IMR-90 (cell line): ENCODE results near the gene CLEC19A. TPM values are rescaled to one million over a fixed set of nuclear protein-coding genes. Genes with fewer than 3 reads are reported as not detected.

Experiments
- ATAC-seq: fragments of 200-7000 bp; cut with Tn5 transposase; 2 replicates; pipeline ENCODE4 v1.9.1; 2020; ENCODE audit warnings: low read depth, mild to moderate bottlenecking, moderate library complexity
- BruUV-seq: library from RNA; stranded (reverse); fragments of 400-500 nt; replicated peaks from 2 replicates; lab custom pipeline; 2021; lab: Mats Ljungman, UMichigan
- CTCF ChIA-PET: fragments of 300-600 bp; formaldehyde crosslinking; extraction: SDS; loops from one replicate; lab custom pipeline; 2021; ENCODE audit warnings: antibody characterized with exemption; lab: Yijun Ruan, JAX
- POLR2A ChIA-PET: fragments of 300-600 bp; sonication (Branson Sonifier 250); formaldehyde crosslinking; loops from one replicate; lab custom pipeline; 2022; ENCODE audit warnings: antibody characterized with exemption; ENCODE audit not compliant: unreplicated experiment; lab: Charles Lee
- DNase-seq: peaks from one replicate; pipeline ENCODE4 v3.0.0; 2013
- H2AFZ ChIP-seq: replicated peaks from 2 replicates; pipeline ENCODE3; 2013; ENCODE audit warnings: low read length, mild to moderate bottlenecking; ENCODE audit not compliant: poor library complexity
- H2AK5ac ChIP-seq: 2 replicates; pipeline ENCODE4 v1.6.1; 2013; ENCODE audit warnings: low read depth, low read length, inconsistent platforms
- H2AK9ac ChIP-seq: replicated peaks from 2 replicates; pipeline ENCODE3; 2013; ENCODE audit warnings: mild to moderate bottlenecking, low read depth, low read length, moderate library complexity; ENCODE audit not compliant: poor library complexity
- H2BK120ac ChIP-seq: 2 replicates; pipeline ENCODE4 v1.6.1; 2013; ENCODE audit warnings: low read depth, low read length, inconsistent platforms
- H2BK15ac ChIP-seq: 3 replicates; pipeline ENCODE4 v1.6.1; 2013; ENCODE audit warnings: low read depth, low read length, inconsistent platforms
- H2BK20ac ChIP-seq: 2 replicates; pipeline ENCODE4 v1.6.1; 2013; ENCODE audit warnings: low read depth, mild to moderate bottlenecking, inconsistent platforms, low read length, moderate library complexity
- H2BK5ac ChIP-seq: 2 replicates; pipeline ENCODE4 v1.6.1; 2013; ENCODE audit warnings: mild to moderate bottlenecking, low read depth, low read length, inconsistent platforms; ENCODE audit not compliant: poor library complexity, severe bottlenecking
- H3K14ac ChIP-seq: replicated peaks from 2 replicates; pipeline ENCODE4 v1.6.1; 2013; ENCODE audit warnings: low read depth, low read length, inconsistent platforms
- H3K18ac ChIP-seq: 2 replicates; pipeline ENCODE4 v1.6.1; 2013; ENCODE audit warnings: low read depth, low read length, control low read depth
- H3K23ac ChIP-seq: 2 replicates; pipeline ENCODE4 v1.6.1; 2013; ENCODE audit warnings: low read depth, low read length, inconsistent platforms
- H3K27ac ChIP-seq: 2 replicates; pipeline ENCODE4 v1.5.1; 2013; ENCODE audit warnings: mild to moderate bottlenecking, control low read depth, low read length; ENCODE audit not compliant: insufficient read depth
- H3K27me3 ChIP-seq: 2 replicates; pipeline ENCODE4 v1.6.1; 2013; ENCODE audit warnings: low read length; ENCODE audit not compliant: control insufficient read depth, insufficient read depth
- H3K36me3 ChIP-seq: 2 replicates; pipeline ENCODE4 v1.6.1; 2013; ENCODE audit warnings: low read length, mixed read lengths; ENCODE audit not compliant: control insufficient read depth, insufficient read depth
- H3K4ac ChIP-seq: 2 replicates; pipeline ENCODE4 v1.6.1; 2013; ENCODE audit warnings: low read depth, low read length, inconsistent platforms
- H3K4me1 ChIP-seq: 2 replicates; pipeline ENCODE4 v1.6.1; 2013; ENCODE audit warnings: low read length, mixed read lengths; ENCODE audit not compliant: control insufficient read depth, insufficient read depth
- H3K4me2 ChIP-seq: 2 replicates; pipeline ENCODE4 v1.6.1; 2013; ENCODE audit warnings: low read depth, mild to moderate bottlenecking, control low read depth, low read length, moderate library complexity
- H3K4me3 ChIP-seq: 2 replicates; pipeline ENCODE4 v1.5.1; 2013; ENCODE audit warnings: low read depth, mild to moderate bottlenecking, control low read depth, low read length, moderate library complexity; ENCODE audit not compliant: insufficient read depth
- H3K56ac ChIP-seq: 2 replicates; pipeline ENCODE4 v1.6.1; 2013; ENCODE audit warnings: low read length, inconsistent platforms; ENCODE audit not compliant: insufficient read depth; ENCODE audit errors: extremely low read depth
- H3K79me1 ChIP-seq, 2 experiments: 2 replicates each; pipeline ENCODE4 v1.6.1; 2013; ENCODE audit warnings: low read length in 2 of 2, inconsistent platforms in 1 of 2, low read depth in 1 of 2
- H3K9ac ChIP-seq: 2 replicates; pipeline ENCODE4 v1.6.1; 2013; ENCODE audit warnings: low read depth, low read length, control low read depth
- H3K9me1 ChIP-seq: 2 replicates; pipeline ENCODE4 v1.6.1; 2013; ENCODE audit warnings: low read length, inconsistent platforms; ENCODE audit not compliant: insufficient read depth
- H3K9me3 ChIP-seq: 2 replicates; pipeline ENCODE4 v1.6.1; 2013; ENCODE audit warnings: low read length; ENCODE audit not compliant: control insufficient read depth, insufficient read depth
- H4K20me1 ChIP-seq: 2 replicates; pipeline ENCODE4 v1.6.1; 2013; ENCODE audit warnings: low read length, inconsistent platforms; ENCODE audit not compliant: insufficient read depth
- H4K5ac ChIP-seq: 2 replicates; pipeline ENCODE4 v1.6.1; 2013; ENCODE audit warnings: mild to moderate bottlenecking, low read depth, low read length, control low read depth
- H4K8ac ChIP-seq, 2 experiments: 2 replicates each; pipeline ENCODE4 v1.6.1; 2013; ENCODE audit warnings: low read depth in 2 of 2, low read length in 2 of 2, control low read depth in 1 of 2, inconsistent platforms in 1 of 2
- H4K91ac ChIP-seq: 2 replicates; pipeline ENCODE4 v1.6.1; 2013; ENCODE audit warnings: low read depth, low read length, inconsistent platforms; ENCODE audit not compliant: insufficient read depth
- BHLHE40 ChIP-seq: fragments of 150-350 bp; IDR thresholded peaks from 2 replicates; pipeline ENCODE4 v1.6.1; 2016; ENCODE audit warnings: mild to moderate bottlenecking, low read depth, low read length
- CEBPB ChIP-seq: IDR thresholded peaks from 2 replicates; pipeline ENCODE4 v1.6.1; 2012; ENCODE audit warnings: low read depth, low read length, improper control_type of control experiment
- CHD1 ChIP-seq: IDR thresholded peaks from 2 replicates; pipeline ENCODE4 v1.6.1; 2012; ENCODE audit warnings: low read depth, low read length, improper control_type of control experiment
- FOS ChIP-seq: fragments of 150-350 bp; IDR thresholded peaks from 2 replicates; pipeline ENCODE4 v1.6.1; 2016; ENCODE audit warnings: low read depth, low read length
- MAFK ChIP-seq: IDR thresholded peaks from 2 replicates; pipeline ENCODE4 v1.6.1; 2012; ENCODE audit warnings: low read depth, low read length, improper control_type of control experiment
- MAZ ChIP-seq: IDR thresholded peaks from 2 replicates; pipeline ENCODE4 v1.6.1; 2012; ENCODE audit warnings: low read depth, mild to moderate bottlenecking, low read length, improper control_type of control experiment, moderate library complexity, borderline replicate concordance
- MXI1 ChIP-seq: IDR thresholded peaks from 2 replicates; pipeline ENCODE4 v1.6.1; 2012; ENCODE audit warnings: low read depth, mild to moderate bottlenecking, low read length, moderate library complexity, borderline replicate concordance
- NFE2L2 ChIP-seq: fragments of 150-350 bp; IDR thresholded peaks from 2 replicates; pipeline ENCODE4 v1.6.1; 2016; ENCODE audit warnings: low read depth, mild to moderate bottlenecking, low read length
- POLR2A ChIP-seq: IDR thresholded peaks from 2 replicates; pipeline ENCODE4 v1.6.1; 2012; ENCODE audit warnings: mild to moderate bottlenecking, low read depth, low read length
- RAD21 ChIP-seq: IDR thresholded peaks from 2 replicates; pipeline ENCODE4 v1.6.1; 2012; ENCODE audit warnings: low read length, improper control_type of control experiment
- RCOR1 ChIP-seq: IDR thresholded peaks from 2 replicates; pipeline ENCODE4 v1.6.1; 2012; ENCODE audit warnings: mild to moderate bottlenecking, low read length, improper control_type of control experiment; ENCODE audit not compliant: insufficient replicate concordance
- RFX5 ChIP-seq: IDR thresholded peaks from 2 replicates; pipeline ENCODE4 v1.8.0; 2012; ENCODE audit warnings: low read depth, mild to moderate bottlenecking, low read length, moderate library complexity
- SMC3 ChIP-seq: fragments of 150-350 bp; IDR thresholded peaks from 2 replicates; pipeline ENCODE4 v1.6.1; 2016; ENCODE audit warnings: low read depth, mild to moderate bottlenecking, antibody characterized with exemption, low read length, moderate library complexity
- USF2 ChIP-seq: fragments of 150-350 bp; IDR thresholded peaks from 2 replicates; pipeline ENCODE4 v1.6.1; 2017; ENCODE audit warnings: mild to moderate bottlenecking, antibody characterized with exemption, low read length, low read depth
- WGBS, 2 experiments: methylation state at CpG; one replicate each; pipeline versions ENCODE4 v1.1.5 to v1.1.7; 2013; ENCODE audit warnings: missing lambda C conversion rate in 2 of 2; ENCODE audit not compliant: insufficient read length in 1 of 2; ENCODE audit errors: extremely low coverage in 2 of 2; 5-methylcytosine and 5-hydroxymethylcytosine counted together
- dilution Hi-C: fragments of 300-500 bp; cut with HindIII; formaldehyde crosslinking; loops from one replicate; pipeline ENCODE4 v1.14.3; 2018; ENCODE audit warnings: low sequenced_read_pairs; ENCODE audit not compliant: unreplicated experiment
- in situ Hi-C: fragments of 300-500 bp; cut with MboI; formaldehyde crosslinking; loops from 3 replicates; pipeline ENCODE4 v1.14.3; 2019; ENCODE audit warnings: low sequenced_read_pairs, inconsistent platforms, mixed read lengths
- intact Hi-C: fragments of 100-400 bp; cut with micrococcal nuclease; formaldehyde crosslinking; loops from 2 replicates; pipeline ENCODE4 v1.10.0; 2022
- polyA plus RNA-seq, 3 experiments: library from polyadenylated mRNA; depleted of rRNA; stranded (reverse); fragments of >200 nt; gene quantifications; 2 replicates each; pipeline ENCODE4 v1.2.3, GENCODE V29; 2012; ENCODE audit warnings: low replicate concordance in 1 of 3
- total RNA-seq: library from RNA; depleted of rRNA; stranded (reverse); fragments of >200 nt; gene quantifications from 2 replicates; pipeline ENCODE4 v1.2.3, GENCODE V29; 2012
- TF ChIP-seq, protein P1 (sequence below): fragments of 150-350 bp; IDR thresholded peaks from 2 replicates; pipeline ENCODE4 v1.6.1; 2016; ENCODE audit warnings: low read depth, mild to moderate bottlenecking, low read length, moderate library complexity, borderline replicate concordance
- TF ChIP-seq, protein P2 (sequence below): conservative IDR thresholded peaks from 2 replicates; pipeline ENCODE4 v1.5.1; 2012; ENCODE audit warnings: mild to moderate bottlenecking, low read depth, low read length, improper control_type of control experiment

CLEC19A gene
- total and polyA plus RNA-seq, 2 of the 4 experiments (the other 2 are of a cell fraction): not detected

- H2BK5ac ChIP-seq: no peak overlapping the region
- no peak overlapping the region for H2BK120ac ChIP-seq
- no peak overlapping the region for H3K4me3 ChIP-seq
- H2BK20ac ChIP-seq: no peak overlapping the region
- H3K79me1 ChIP-seq: no peaks in the 10 kb centered on the region
- no peaks in the 10 kb centered on the region for H3K27me3 ChIP-seq
- no peak overlapping the region for H3K27ac ChIP-seq
- H2BK15ac ChIP-seq: no peak overlapping the region
- H3K9me1 ChIP-seq: no peaks in the 10 kb centered on the region
- intact Hi-C loops (no loop called here), in situ Hi-C loops (no loop called here), dilution Hi-C loops (no loop called here)
- H4K5ac ChIP-seq: no peak overlapping the region
- ATAC-seq (no peak), DNase-seq (no peak)
- H3K4me1 ChIP-seq: no peaks in the 10 kb centered on the region
- H4K91ac ChIP-seq: no peak overlapping the region
- H2AK5ac ChIP-seq: no peak overlapping the region
- H3K36me3 ChIP-seq: no peaks in the 10 kb centered on the region
- no peak overlapping the region for H3K56ac ChIP-seq
- no CpG with 5 or more reads among the region's 1 CpG for WGBS, 2 experiments
- no peaks in the 10 kb centered on the region for H4K20me1 ChIP-seq
- no peak overlapping the region for H3K9ac ChIP-seq
- POLR2A ChIA-PET: no interaction called here
- H4K8ac ChIP-seq: no peak overlapping the region
- H2AK9ac ChIP-seq: no peak overlapping the region
- no peak overlapping the region for H3K4me2 ChIP-seq
- H3K18ac ChIP-seq: no peak overlapping the region
- no peak overlapping the region for H3K14ac ChIP-seq
- CTCF ChIA-PET: interaction anchor here (0.6 kb wide), 1 partner anchor 177 kb away, joined by 3 read pairs; no protein-coding TSS in a partner anchor
- TF ChIP-seq POLR2A (no peak), MXI1 (no peak), RAD21 (no peak), RCOR1 (no peak), RFX5 (no peak), MAFK (no peak), USF2 (no peak), CHD1 (no peak), BHLHE40 (no peak), NFE2L2 (no peak), MAZ (no peak), SMC3 (no peak), FOS (no peak), CEBPB (no peak)
- TF ChIP-seq, protein P1, sequence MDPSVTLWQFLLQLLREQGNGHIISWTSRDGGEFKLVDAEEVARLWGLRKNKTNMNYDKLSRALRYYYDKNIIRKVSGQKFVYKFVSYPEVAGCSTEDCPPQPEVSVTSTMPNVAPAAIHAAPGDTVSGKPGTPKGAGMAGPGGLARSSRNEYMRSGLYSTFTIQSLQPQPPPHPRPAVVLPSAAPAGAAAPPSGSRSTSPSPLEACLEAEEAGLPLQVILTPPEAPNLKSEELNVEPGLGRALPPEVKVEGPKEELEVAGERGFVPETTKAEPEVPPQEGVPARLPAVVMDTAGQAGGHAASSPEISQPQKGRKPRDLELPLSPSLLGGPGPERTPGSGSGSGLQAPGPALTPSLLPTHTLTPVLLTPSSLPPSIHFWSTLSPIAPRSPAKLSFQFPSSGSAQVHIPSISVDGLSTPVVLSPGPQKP: no peak
- TF ChIP-seq, protein P2, sequence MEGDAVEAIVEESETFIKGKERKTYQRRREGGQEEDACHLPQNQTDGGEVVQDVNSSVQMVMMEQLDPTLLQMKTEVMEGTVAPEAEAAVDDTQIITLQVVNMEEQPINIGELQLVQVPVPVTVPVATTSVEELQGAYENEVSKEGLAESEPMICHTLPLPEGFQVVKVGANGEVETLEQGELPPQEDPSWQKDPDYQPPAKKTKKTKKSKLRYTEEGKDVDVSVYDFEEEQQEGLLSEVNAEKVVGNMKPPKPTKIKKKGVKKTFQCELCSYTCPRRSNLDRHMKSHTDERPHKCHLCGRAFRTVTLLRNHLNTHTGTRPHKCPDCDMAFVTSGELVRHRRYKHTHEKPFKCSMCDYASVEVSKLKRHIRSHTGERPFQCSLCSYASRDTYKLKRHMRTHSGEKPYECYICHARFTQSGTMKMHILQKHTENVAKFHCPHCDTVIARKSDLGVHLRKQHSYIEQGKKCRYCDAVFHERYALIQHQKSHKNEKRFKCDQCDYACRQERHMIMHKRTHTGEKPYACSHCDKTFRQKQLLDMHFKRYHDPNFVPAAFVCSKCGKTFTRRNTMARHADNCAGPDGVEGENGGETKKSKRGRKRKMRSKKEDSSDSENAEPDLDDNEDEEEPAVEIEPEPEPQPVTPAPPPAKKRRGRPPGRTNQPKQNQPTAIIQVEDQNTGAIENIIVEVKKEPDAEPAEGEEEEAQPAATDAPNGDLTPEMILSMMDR: no peak
- no peak overlapping the region for H2AFZ ChIP-seq
- no peak overlapping the region for H3K4ac ChIP-seq
- H3K9me3 ChIP-seq: no peaks in the 10 kb centered on the region
- BruUV-seq: no TSS peak
- H3K23ac ChIP-seq: no peak overlapping the region
These were observed 1.3 kb upstream of the CLEC19A start for GRCh38 chr16:19284207-19284606.
